Activated T-helper 1 cell treated with Interleukin-2 at 50 U/mL for 16 hours (primary cell): ENCODE data around the gene CTSG.
"Not testable (repeated sequence)": the region's sequence is repeated elsewhere in the genome, so short reads cannot be mapped to it uniquely, and the experiment has no call there.

Experiments
- DNase-seq: peaks from one replicate; pipeline ENCODE4 v3.0.0-alpha.2; 2020; ENCODE audit warnings: low read depth

Gene CTSG, protein sequence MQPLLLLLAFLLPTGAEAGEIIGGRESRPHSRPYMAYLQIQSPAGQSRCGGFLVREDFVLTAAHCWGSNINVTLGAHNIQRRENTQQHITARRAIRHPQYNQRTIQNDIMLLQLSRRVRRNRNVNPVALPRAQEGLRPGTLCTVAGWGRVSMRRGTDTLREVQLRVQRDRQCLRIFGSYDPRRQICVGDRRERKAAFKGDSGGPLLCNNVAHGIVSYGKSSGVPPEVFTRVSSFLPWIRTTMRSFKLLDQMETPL

DNA sequence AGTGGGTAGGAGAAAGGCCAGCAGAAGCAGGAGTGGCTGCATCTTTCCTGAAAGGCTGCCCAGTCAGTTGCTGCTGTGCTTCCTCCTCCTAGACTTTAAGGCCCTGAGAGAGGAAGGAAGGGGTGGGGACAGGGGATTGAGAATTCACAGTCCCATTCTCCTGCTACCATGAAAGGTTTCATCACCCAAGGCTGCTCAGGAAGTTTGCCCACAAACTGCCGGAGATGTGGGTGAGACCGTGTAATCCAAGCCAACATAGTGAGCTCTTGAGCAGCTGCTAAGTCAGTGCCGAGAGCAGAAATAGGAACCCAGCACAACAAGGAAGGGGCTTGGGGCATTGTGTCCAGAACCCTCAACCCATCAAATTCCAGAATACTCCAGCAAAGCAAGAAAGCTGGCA is at the start of gene CTSG:
Gene CTSG (minus strand): TSS at position 69 of the 400 bp plus-strand sequence. CDS start 27 bp downstream, at position 42.
- DNase-seq = no peak

DNA sequence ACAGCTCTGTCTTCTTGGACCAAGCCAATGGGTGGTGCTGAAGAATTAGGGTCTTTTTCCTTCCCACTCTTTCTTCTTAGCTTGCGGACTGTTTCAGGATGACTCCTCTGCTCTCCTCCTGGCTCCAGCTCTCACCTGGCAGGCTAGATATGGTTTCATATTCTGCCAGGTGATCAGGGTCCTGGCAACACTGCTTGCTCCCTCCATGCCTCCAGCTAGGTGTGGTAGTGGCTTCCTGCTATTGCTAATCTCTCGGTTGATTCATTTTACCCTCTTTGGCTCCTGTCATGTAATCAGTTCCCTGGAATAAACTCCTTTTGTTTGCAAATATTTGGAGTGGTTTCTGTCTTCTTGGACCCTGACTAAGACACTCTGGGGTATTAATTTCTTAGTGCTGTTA is 37.7 kb upstream of the CTSG start:
- DNase-seq = no peak

DNA sequence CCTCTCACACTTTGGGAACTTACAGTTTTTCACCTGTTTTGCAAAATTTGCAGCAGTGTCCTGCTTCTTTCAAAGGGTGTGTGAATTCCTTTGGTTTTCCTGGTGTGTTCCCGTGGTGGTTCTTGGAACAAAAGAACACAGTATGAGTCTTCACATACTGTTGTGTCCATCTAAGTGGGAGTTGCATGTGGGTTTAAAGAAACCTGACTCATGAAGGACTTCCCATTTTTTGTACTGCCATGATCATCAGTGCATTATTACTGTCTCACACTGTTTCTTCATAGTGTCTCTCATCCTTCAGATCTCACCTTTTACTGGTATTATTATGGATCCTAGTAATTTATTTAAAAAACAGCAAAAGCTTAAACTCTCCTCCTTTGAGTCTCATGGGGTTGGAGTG is 37.2 kb upstream of the CTSG start:
- DNase-seq = no peak

DNA sequence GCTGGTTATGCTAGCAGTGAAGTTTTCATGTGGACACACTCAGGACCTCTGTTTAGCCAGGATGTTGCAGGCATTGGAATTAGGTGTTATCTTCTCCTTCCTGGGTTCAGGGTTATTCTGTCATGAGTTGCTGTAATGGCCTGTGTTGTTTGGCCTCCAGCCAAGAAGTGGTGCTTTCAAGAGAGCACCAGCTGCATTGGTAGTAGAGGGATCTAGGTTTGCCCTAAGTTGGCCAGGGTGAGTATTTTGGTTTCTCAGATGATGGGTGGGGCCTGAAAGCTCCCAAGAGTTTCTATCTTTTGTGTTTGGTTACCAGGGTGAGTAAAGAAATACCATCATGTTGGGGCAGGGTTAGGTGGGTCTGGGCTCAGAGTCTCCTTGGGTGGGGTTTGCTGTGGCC is 36.1 kb upstream of the CTSG start:
- DNase-seq = no peak

DNA sequence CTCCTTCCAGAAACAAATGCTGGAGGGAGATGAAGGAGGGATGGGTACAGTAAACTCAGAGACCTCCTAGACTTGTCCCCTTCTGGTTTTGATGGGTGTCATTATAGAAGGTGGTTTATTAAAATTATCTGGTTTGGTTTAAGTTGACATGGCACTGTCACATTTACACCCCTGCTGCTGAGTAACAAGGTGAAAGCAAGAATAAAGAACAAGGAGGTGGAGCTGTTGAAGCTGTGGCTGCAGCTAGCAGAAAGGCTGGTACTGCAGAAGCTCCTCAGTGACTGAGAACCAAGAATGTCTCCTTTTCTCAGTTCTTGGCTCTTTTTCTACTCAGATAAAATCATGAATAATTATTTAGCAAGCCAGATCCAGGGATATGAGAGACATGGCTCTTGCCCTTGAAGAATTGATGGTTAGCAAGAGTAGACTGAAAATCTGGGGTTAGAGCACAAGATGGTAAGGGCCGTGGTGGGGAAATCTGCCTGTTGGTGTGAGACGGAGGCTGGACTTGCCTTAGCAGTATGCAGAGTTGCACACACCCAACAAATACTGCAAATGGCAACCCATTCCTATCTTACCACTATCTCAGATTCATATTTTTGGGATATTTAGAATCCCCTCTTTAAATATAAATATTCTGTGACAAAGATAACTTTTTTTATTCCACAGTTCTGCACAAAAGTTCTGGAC is 33.8 kb upstream of the CTSG start, which contains the start of gene GZMH:
Gene GZMH (minus strand): TSS at position 31 of the 690 bp plus-strand sequence. CDS start 72 bp downstream, outside the sequence.
- DNase-seq = no peak

DNA sequence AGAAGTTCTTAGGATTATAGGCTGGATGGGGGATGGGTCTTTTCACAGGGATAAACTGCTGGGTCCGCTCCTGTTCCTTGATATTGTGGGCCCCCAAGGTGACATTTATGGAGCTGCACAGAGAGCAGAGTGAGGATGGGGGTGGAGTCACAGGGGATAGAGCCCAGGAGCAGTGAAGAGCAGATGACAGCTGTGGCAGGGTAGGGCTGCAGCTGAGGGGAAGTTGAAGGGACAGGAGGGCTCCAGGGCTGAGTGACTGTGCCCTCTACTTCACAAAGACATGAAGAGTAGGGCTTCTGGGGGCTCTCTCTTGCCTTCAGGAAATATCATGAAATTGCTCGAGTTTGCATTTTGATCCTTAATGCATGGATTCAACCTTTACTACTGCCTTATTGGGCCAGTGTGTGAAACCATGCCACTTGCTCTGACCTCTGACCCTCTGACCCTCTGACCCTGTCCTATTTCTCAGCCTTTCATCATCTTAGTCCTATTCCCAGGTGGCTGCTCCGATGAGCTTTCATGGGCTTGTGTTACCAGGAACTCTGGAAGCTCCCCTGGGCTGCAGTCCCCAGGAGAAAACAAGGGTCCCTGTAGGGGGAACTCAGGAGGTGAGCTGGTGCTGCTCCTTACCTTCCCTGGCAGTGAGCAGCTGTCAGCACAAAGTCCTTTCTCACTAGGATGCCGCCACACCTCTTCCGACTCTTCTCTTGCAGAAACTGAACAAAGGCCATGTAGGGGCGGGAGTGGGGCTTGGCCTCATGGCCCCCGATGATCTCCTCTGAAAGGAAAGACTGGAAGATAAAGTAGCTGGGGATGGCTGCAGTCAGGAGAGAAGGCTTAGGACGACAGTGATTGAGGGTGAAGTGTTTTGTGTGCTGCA is 31.8 kb upstream of the CTSG start:
- no peak for DNase-seq

DNA sequence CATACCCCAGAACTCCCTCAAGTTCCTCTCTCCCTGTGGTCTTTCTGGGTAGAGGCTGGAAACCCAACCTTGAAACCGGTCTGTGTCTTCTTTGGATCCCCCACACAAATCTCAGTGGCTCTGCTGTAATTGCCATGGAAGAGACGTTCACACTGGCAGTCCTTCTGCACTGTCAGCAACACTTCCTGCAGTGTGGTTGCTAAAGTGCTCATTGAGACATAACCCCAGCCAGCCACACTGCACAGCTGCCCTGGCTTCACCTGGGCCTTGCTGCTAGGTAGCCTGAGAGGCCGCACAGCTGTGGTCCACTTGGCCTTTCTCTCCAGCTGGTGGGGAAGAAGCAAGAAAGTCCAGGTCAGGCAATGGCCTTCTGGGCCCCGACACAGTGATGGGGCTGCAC is 31.0 kb upstream of the CTSG start:
- no peak for DNase-seq

DNA sequence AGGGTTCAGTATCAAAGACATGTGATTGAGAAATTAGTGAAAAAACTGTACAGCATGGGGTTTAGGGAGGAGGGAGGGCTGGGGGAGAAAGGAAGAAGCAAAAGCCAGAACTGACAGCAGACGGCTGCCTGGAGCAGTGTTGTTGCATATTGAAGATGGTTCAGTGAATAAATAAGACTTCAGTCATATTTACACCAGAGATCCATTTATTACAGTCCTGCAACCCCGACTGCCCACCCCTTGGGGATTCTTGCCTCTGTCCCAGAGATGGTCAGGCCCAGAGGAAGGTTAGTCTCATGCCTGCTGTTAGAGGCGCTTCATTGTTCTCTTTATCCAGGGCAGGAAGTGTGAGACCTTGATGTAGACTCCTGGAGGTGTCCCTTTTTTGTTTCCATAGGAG is 30.2 kb upstream of the CTSG start:
- DNase-seq = no peak

DNA sequence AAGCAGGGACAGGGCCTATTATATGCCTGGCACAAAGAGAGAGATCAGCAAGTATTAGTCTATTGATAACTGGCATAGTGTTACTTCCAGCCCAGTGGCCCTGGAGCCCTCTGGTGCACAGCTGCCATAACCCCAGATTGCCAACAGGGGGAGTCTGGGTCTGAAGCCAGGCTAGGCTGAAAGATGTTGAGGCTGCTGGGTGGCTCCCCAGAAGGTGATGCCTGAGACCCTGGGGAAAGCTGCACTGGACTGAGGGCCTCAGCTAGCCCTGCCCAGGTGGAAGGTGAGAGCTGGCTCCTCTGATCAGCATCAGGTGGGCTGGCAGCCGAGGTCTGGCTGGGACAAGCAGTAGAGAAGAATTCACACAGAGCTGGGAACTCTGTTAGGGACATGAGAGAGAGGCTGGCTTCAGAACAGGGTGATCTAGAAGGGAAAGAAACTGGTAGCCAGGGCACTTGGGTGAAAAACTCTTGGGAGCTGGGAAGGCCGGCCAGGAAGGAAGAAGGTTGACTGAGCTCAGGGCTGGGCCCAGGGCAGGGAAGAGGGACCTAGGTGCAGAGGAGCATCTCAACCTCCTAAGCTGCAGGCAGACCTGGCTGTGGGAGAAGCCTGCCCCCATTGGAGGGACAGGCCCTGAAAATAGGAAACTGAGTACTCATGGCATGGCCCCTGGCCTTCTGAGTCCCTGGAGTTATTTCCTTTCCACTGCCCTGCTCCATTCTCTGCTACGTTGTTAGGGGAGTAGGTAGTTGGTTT is 29.6 kb upstream of the CTSG start:
- DNase-seq = peak; percentile 37

DNA sequence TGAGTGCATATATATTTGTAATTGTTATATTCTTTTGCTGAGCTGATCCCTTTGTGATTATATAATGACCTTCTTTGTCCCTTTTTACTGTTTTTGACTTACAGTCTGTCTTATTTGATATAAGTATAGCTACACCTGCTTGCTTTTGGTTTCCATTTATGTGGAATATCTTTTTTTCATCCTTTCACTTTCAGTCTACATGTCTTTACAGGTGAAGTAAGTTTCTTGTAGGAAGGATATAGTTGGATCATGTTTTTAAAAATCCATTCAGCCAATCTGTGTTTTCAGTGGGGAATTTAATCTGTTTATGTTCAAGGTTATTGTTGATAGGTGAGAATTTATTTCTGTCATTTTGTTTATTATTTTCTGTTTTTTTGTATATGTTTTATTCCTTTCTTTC is 21.4 kb upstream of the CTSG start:
- no peak for DNase-seq

DNA sequence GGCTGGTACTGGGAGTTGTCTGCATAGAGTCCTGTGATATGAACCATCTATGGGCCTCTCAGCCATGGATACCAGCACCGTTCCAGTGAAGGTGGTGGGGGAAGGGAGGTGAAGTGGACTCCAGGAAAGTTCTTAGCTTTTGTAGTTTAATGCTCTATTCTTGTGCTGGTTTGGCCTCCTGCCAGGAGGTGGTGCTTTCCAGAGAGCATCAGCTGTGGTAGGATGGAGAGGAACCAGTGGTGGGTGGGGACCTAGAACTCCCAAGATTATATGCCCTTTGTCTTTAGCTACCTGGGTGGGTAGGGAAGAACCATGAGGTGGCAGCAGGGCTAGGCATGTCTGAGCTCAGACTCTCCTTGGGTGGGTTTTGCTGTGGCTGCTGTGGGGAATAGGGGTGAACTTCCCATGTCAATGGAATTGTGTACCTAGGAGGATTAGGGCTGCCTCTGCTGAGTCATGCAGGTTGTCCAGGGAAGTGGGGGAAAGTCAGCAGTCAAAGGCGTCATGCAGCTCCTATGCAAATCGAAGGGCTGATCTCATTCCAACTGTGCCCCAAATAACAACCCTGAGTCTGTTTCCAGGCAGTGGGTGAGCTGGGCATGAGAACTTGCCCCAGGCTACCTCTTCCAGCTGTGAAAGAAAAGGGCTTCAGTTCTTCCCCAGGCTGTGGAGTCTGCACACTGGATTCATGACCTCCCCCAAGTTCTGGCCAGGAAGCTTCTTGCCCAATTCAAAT is 19.2 kb upstream of the CTSG start:
- no peak for DNase-seq

DNA sequence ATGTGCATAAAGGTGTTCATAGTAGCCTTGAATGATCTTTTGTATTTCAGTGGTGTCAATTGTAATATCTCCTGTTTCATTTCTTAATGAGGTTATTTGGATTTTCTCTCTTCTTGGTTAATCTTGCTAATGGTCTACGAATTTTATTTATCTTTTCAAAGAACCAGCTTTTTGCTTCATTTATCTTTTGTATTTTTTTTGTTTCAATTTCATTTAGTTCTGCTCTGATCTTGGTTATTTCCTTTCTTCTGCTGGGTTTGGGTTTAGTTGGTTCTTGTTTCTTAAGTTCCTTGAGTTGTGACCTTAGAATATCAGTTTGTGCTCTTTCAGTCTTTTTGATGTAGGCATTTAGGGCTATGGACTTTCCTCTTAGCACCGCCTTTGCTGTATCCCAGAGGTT is 15.0 kb upstream of the CTSG start:
- DNase-seq = not testable (repeated sequence)

DNA sequence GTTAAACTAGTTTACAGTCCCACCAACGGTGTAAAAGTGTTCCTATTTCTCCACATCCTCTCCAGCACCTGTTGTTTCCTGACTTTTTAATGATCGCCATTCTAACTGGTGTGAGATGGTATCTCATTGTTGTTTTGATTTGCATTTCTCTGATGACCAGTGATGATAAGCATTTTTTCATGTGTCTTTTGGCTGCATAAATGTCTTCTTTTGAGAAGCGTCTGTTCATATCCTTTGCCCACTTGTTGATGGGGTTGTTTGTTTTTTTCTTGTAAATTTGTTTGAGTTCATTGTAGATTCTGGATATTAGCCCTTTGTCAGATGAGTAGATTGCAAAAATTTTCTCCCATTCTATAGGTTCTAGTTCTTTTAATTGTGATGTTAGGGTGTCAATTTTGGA is 8.4 kb upstream of the CTSG start:
- DNase-seq = not testable (repeated sequence)

DNA sequence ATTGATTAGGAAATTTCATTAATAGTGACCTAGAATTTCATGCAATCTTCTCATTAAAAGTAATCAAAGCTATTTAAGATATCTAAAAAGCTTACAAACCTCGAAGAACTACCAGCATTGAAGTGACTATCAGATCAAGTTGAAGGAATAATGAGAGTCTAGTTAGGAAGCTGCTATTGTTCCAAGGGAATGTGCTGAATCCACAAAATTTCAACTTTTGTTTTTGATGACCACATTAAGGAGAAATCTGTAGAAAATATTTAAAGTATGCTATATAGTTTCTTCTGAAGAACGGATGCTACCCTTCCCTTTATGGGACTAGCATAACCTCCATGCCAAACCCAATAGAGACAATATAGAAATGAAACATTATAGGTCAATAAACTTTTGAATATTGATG is 2.5 kb upstream of the CTSG start:
- no peak for DNase-seq

DNA sequence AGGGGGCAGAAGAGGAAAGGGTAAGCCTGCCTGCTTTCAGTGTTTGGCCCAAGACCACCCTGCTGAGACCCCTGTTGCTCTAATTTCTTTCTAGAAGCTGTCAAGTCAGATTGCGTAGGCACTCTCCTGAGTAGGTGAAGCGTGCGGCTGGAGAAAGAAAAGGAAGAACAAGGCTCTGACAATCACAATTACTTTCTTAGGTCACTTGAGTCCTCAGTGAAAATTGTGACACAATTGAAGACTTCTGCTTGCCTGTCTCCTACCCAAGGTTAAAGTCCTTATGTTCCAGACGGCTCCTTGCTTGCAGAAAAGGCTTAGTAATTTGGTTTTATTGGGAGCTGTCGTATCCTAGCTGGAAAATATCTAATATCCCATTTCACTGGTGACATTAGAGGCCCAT is 721 bp upstream of the CTSG start:
- no peak for DNase-seq

DNA sequence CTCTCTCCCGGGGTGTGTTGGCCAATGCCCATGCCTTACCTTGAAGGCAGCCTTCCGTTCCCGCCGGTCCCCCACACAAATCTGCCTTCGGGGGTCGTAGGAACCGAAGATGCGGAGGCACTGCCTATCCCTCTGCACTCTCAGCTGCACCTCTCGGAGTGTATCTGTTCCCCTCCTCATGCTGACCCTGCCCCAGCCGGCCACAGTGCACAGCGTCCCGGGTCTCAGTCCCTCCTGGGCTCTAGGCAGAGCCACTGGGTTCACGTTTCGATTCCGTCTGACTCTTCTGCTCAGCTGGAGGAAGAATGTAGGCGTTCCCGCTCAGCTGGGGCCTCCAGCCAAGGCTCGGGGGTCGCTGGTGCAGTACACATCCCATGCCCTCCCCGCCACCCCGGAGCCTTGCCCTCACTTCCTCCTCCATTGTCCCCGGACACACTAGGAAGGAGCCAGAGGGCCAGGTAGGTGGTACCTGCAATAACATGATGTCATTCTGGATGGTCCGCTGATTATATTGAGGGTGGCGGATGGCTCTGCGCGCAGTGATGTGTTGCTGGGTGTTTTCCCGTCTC is 1.8 kb downstream of the CTSG start:
- DNase-seq = no peak

DNA sequence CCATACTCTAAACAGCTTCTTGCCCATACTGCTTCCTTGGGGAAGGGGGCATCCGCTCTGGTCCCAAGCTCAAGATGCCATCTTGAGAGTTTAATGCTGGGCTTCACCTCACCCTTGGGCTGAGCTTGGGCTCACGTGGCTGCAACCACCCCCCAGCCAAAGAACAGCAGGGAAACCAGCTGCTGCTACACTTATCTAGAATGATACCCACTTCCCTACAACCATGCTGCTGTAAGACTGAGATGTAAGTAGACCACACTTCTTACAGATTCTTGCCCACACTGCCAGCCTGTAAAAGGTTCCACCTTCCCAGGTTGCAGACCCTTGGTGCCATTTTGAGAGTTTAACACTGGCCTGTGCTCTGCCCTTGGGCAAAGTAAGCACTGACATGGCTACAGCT is 9.7 kb downstream of the CTSG start:
- no peak for DNase-seq

DNA sequence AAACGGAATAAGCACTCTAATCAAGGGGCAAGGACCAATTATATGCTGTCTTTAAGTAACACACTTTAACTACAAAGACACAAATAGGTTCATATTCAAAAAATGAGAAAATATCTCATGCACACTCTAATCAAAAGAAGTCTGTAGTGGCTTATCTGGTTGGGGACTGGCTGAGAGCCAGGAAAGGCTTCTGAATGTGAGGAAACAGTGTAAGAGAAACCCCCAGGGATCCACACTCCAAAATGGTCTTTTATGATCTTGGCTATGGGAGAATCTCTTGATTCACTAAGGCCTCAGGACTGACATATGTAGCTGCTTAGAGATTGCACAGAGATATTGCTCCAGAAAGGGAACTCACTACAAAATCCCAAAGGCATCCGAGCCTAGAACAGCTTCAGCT is 10.3 kb downstream of the CTSG start:
- no peak for DNase-seq

DNA sequence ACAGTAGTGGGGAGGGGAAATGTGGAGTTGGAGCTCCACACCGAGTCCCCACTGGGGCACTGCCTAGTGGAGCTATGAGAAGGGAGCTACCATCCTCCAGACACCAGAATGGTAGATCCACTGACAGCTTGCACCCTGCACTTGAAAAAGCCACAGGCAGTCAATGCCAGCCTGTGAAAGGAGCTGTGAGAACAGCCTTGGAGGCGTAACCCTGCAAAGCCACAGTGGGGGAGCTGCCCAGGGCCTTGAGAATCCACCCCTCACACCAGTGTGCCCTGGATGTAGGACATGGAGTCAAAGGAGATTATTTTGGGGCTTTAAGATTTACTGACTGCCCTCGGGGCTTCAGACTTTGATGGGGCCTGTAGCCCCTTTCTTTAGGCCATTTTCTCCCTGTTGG is 12.5 kb downstream of the CTSG start:
- no peak for DNase-seq

DNA sequence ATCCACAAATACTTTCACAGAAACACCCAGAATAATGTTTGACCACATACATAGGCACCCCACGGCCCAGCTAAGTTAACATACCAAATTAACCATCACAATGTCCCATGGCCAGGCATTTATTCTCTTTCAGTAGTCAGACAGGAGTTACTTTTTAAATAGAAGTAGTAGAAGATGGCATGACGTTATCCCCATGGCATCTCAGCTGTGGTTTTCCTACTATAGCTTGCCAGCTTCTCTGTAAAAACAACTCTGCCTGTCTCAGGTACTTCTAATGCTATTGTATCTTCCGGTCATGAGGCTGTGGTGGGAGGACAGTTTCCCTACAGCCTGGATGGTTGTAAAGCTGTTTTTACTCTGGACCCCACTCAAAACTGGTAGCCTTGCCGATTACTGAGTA is 19.3 kb downstream of the CTSG start:
- no peak for DNase-seq

DNA sequence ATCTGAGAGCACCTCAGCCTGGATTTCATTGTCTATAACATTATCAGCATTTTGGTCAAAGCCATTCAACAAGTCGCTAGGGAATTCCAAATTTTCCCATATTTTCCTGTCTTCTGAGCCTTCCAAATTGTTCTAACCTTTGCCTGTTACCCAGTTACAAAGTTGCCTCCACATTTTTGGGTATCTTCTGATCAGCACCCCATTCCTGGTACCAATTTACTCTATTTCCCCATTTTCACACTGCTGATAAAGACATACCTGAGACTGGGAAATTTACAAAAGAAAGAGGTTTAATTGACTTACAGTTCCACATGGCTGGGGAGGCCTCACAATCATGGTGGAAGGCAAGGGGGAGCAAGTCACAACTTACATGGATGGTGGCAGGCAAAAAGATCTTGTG is 27.0 kb downstream of the CTSG start:
- DNase-seq = not testable (repeated sequence)
